CD4-positive, alpha-beta T cell treated with Interleukin-21 for 1 hour (primary cell): Measurements from ENCODE around the gene PPP2R2D.
A peak's percentile ranks its signal among the peaks of the same experiment; 100 is the strongest.
"Not testable (repeated sequence)": the region's sequence is repeated elsewhere in the genome, so short reads cannot be mapped to it uniquely, and the experiment has no call there.

ENCODE experiments used
- DNase-seq: peaks from one replicate; pipeline ENCODE4 v3.0.0-alpha.2; 2020

Gene PPP2R2D

DNA sequence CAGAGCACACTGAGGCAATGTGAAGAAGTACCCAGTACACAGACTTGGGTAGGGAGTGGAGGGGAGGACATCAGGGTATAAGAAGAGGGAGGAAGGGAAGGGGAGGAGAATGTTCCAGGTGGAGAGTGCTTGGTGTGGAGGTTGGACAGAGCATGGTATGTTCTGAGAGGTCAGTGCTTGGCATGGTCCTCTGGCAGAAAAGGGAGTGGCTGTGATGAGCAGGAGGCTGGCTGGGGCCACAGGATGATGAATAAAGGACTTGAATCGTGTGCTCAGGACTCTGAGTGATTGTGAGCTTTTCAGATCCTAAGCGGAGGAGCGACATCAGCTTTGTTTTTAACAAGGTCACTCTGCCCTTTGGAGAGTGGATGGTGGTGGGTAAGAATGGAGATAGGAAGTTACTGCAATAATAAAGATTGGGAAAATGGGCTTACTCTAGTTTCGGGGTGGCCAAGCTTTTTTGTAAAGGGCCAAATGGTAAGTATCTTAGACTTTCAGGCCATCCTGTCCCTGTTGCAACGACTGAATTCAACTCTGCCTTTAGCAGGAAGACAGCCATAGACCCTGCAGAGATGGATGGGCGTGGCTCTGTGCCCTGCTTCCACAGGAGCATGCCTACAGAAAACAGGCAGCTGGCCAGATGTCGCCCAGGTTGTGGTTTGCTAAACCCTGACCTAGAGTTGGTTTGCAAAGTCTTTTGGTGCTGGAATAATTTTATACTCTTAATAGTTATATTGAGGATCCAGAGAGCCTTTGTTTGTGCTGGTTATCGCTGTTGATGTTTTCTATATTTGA is 8.4 kb downstream of the PPP2R2D start:
- DNase-seq: no peak

DNA sequence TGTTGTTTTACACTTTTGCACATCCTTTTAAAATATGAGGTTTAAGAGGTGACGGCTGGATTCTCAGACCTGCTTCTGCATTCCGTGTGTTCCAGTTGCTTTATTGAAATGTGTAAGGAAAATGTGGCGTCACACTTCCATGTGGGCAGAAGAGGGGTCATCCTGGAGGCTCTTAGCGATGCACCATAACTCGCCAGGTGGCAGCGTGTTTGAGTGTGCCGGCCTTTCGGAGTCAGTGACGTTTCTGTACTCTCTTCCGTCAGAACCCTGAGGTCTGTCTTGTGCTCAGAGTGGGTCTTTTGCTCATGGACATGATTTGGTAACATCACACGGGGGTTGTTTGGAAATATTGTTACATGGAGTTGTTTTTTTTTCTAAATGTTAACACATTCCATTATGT is 9.1 kb downstream of the PPP2R2D start:
- no peak for DNase-seq

DNA sequence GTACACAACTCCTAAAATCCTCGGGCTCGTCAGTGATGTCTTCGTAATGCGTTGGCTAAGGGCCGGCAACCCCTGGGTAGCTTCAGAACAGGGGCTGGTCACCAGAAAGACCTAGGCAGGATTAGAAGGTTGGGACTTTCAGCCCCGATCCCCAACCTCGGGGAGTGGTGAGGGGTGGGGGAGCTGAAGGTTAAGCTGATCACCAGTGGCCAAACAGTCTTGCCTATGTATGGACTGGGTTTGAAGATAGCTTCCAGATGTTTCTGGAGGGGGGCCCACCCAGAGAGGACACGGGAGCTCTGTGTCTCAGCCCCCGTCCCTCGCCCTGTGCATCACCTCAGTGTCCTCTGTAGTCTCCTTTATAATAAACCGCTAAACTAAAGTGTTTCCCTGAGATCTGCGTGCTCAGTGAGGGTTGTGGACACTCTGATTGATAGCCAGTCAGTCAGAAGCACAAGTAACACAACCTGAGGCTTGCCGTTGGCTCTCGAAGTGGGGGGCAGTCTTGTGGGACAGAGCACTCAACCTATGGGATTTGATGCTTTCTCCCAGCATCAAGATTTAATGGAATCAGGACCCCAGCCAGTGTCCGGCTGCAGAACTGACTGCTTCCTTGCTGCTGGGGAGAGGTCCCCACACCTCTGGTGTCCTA is 10.0 kb downstream of the PPP2R2D start:
- DNase-seq: no peak

DNA sequence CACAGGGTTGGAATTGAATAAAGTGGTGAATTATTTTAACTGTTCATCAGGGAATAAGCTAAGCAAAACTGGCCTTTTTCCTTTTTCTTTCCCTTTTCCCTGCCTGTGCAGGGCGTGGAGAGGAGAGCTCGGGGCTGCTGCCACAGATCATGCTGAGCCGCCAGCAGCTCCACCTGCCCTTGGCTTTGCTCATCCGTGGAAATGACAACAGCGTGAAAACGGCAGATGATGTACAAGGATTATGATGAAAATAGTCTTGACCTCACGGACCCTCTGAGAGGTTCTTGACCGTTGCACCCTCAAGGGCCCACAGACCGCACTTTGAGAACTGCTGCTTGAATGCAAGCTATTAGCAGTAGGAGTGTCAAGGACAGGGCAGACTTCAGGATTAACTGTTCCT is 10.6 kb downstream of the PPP2R2D start:
- DNase-seq: no peak

DNA sequence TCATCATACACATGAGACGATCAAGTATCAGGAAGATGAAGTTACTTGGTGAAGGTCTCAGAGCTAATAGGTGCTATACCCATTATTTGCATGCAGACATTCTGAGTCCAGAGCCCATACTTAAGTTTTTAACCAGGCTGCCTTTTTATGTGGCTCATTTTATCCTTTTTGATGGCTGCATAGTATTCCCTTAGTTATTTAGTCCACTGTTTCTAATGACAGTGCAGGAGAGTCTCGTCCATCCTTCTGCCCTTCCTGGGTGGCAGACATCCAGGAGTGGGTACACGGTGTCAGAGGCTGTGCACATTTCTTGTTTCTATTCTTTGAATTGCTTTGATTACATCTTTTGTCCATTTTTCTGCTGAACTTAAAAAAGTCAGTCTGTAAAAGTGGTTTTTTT is 11.8 kb downstream of the PPP2R2D start:
- no peak for DNase-seq

DNA sequence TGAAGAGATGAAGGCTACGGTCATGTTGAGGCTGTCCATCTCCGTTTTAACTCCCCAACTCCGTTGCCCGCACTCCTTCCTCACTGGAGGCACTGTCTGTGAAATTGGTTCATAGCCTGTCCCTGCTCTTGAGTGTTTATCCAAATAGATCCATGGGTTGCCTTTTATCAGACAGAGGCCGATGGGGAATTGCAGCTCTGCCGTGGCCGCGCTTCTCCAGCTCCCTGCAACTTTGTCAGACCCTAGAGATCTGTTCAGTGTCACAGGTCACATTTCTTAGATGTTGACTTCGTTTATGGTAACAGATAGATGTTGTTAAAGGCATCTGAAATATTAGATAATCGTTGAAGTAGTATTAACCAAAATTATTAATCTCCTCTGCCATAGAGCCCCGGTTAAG is 14.7 kb downstream of the PPP2R2D start:
- DNase-seq: no peak

DNA sequence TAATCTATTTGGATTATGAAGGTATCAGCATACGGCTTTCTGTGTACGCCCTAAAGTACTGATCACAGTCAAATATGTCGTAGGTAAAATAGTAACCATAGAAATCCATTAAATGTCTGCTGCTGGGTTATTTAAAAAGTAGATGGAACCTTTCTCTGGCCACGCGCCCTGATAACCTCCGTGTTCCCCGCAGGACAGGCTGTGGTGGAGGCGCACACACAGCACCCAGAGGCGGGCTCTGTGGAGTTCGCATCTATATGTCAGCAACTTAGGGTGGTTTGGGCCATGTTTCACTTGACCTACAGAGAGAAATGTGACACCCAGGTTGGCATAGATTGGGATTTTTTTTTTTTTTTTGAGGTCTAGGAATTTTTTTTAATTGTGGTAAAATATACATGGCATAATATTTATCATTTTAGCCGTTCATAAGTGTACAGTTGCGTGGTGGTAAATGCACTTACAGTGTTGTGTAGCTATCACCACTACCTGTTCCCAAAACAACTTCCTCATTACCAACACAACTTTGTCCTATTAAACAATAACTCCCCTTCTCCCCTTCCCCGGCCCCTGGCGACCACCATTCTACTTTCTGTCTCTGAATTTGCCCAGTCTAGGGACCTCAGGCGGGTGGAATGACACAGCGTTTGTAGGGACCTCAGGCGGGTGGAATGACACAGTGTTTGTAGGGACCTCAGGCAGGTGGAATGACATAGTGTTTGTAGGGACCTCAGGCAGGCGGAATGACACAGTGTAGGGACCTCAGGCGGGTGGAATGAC is 15.4 kb downstream of the PPP2R2D start:
- no peak for DNase-seq

DNA sequence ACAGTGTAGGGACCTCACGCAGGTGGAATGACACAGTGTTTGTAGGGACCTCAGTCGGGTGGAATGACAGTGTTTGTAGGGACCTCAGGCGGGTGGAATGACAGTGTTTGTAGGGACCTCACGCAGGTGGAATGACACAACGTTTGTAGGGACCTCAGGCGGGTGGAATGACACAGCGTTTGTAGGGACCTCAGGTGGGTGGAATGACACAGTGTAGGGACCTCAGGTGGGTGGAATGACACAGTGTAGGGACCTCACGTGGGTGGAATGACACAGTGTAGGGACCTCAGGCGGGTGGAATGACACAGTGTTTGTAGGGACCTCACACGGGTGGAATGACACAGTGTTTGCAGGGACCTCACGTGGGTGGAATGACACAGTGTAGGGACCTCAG is 16.0 kb downstream of the PPP2R2D start:
- not testable (repeated sequence) for DNase-seq

DNA sequence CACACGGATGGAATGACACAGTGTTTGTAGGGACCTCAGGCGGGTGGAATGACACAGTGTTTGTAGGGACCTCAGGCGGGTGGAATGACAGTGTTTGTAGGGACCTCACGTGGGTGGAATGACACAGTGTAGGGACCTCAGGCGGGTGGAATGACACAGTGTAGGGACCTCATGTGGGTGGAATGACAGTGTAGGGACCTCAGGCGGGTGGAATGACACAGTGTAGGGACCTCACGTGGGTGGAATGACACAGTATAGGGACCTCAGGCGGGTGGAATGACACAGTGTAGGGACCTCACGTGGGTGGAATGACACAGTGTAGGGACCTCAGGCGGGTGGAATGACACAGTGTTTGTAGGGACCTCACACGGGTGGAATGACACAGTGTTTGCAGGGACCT is 16.7 kb downstream of the PPP2R2D start:
- not testable (repeated sequence) for DNase-seq

DNA sequence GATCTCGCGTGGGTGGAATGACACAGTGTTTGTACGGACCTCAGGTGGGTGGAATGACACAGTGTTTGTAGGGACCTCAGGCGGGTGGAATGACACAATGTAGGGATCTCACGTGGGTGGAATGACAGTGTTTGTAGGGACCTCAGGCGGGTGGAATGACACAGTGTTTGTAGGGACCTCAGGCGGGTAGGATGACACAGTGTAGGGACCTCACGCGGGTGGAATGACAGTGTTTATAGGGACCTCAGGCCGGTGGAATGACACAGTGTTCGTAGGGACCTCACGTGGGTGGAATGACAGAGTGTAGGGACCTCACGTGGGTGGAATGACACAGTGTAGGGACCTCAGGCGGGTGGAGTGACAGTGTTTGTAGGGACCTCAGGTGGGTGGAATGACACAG is 18.7 kb downstream of the PPP2R2D start:
- DNase-seq: not testable (repeated sequence)

DNA sequence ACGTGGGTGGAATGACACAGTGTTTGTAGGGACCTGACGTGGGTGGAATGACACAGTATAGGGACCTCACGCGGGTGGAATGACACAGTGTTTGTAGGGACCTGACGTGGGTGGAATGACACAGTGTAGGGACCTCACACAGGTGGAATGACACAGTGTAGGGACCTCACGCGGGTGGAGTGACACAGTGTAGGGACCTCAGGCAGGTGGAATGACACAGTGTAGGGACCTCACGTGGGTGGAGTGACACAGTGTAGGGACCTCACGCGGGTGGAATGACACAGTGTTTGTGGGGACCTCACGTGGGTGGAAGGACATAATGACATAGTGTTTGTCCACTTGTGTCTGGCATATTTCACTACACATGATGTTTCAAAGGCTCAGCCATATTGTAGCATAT is 19.3 kb downstream of the PPP2R2D start:
- no peak for DNase-seq

DNA sequence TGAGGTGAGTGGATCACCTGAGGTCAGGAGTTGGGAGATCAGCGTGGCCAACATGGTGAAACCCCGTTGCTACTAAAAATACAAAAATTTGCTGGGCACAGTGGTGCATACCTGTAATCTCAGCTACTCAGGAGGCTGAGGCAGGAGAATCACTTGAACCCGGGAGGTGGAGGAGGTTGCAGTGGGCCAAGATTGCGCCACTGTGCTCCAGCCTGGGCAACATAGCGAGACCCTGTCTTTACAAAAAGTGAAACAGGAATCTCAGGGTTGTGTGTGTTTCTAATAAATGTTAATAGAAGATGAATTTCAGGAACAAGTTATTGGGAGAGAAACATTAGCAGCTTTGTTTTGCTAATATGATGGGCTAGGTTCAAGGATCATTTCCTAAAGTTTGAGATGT is 19.9 kb downstream of the PPP2R2D start:
- DNase-seq: no peak

DNA sequence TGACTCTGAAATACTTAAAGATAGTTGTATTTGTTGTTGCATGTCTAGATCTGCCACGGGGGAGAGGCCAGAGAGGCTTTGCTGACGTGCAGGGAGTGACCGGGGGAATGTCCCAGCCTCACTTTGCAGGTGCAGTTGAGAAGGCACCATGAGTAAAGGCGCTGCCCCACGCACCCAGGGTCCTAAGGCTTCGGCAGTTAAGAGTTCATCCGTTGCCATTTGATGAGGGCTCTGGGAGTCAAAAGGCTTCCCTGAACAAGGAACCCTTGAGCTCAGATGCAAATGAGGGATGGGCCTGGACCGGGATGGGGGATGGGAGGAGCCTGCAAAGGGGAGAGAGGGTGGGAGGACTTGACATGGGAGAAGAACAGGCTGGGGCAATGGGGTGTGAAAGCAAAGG is 20.4 kb downstream of the PPP2R2D start:
- no peak for DNase-seq

DNA sequence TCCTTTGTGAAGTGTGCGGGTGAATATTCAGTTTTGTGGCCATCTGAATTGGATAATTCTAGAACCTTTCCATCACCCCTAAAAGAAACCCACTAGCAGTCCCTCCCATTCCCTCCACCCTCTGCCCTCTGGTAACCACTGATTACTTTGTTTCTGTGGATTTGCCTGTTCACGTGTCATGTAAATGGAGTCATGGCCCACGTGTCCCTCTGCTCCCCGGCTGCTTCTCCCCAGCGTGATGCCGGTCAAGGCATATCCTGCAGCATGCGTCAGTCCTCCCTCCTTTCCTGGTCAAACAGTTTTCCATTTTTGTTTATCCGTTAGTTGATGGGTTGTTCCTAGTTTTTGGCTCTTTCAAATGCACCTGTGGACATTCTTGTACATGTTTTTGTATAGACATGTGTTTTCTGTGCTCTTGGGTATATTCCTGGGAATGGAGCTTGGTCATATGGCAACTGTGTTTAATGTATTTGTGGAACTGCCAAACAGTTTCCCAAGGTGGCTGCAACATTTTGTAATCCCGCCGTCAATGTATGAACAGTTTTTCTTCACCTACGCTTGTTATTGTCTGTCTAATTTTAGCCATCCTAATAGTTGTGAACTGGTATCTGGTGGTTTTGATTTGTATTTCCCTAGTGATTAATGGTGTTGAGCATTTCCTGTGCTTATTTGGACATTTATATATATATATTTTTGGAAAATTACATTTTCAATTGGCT is 22.4 kb downstream of the PPP2R2D start:
- DNase-seq: no peak

DNA sequence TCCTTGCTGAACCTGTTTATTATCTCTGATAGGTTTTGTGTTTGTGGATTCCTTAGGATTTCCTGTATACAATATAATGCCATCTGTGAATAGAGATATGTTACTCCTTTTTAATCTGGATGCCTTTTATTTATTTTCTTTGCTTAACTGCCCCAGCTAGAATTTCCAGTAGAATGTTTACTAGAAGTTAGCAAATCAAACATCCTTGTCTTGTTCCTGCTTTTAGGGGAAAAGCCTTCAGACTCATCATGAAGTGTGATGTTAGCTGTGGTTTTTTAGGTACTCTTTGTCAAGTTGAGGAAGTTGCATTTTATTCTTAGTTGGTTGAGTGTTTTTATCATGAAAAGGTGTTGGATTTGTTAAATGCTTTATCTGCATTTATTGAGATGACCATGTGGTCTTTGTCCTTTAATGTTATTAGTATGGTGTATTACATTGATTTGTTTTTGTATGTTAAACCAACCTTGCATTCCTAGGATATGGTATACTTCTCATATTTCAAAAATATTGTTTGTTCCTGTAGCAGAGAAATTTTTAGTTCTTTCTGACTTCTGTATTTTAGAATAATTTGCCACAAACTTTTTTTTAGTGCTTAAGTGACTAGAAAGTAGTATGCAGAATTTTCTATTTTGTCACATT is 24.3 kb downstream of the PPP2R2D start:
- DNase-seq: no peak

DNA sequence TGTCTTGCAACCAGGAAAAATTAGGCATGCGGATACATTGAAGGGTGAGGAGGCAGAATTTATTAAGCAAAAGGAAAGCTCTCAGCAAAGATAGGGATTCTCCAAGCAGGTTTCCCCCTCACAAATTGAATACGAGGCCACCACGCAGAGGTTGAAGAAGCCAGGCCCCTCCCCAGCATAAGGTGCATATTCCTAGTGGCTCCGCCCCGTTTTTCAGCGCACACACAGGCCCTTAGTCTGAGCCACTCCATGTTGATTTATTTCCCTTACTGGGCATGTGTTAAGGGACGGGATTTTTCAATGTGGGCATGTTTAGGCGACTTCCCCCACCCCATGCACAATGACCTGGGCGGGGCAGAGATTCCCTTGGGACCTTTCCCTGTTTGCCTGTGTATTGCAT is 24.9 kb downstream of the PPP2R2D start:
- no peak for DNase-seq

DNA sequence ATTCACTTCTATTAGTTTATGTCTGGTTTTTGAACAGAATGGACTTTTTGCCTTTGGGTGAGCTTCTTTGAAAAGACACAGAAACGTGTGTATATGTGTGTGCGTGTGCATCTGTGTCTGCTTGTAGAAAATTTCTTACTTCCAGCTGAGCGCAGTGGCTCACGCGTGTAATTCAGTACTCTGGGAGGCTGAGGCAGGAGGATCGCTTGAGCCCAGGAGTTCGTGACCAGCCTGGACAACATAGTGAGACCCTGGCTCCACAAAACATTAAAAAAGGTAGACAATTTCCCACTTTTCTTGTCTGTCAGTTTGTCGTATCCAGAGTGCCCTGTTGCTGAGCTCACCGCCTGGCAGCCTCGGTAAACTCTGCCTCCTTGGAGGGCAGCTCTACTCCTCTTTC is 25.4 kb downstream of the PPP2R2D start:
- no peak for DNase-seq

DNA sequence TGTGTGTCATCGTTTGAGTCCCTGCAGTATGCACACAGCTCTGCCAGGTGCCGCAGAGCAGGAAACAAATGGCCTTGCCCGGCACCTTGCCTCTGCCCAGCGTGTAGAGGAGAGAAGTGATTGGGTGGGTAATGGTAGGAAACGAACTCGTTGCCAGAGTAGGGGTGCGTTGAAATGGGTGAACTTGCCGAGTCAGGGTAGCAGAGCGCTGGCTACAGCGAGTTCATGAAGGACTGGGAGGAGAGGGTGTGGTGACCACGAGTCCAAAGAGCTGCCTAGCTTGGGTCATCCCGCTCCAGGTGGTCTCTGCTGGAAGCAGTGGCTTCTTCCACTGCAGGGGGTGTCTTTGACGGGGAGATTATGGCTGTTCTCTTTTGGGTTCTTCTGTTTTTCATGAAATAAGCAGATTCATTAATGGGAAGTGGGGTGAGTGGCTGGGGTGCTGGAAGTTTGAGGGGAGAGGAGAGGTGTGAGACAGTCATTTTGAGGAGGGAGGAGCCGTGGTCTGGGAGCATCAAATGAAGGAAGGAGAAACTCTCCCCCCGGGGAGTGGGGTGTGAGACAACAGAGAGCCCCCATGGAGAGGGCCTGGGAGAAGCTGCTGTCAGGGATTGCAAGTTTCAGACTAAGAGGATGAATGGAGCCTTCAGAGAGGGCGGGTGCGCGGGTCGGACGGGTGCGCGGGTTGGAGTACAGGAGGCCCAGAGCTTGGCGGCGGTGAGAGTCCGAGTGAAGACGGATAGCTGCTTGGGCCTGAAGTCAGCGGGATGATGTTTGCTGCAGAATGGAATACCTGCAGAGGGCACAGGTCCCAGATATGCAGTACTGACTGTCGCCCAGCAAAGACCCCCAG is 26.2 kb downstream of the PPP2R2D start:
- no peak for DNase-seq

DNA sequence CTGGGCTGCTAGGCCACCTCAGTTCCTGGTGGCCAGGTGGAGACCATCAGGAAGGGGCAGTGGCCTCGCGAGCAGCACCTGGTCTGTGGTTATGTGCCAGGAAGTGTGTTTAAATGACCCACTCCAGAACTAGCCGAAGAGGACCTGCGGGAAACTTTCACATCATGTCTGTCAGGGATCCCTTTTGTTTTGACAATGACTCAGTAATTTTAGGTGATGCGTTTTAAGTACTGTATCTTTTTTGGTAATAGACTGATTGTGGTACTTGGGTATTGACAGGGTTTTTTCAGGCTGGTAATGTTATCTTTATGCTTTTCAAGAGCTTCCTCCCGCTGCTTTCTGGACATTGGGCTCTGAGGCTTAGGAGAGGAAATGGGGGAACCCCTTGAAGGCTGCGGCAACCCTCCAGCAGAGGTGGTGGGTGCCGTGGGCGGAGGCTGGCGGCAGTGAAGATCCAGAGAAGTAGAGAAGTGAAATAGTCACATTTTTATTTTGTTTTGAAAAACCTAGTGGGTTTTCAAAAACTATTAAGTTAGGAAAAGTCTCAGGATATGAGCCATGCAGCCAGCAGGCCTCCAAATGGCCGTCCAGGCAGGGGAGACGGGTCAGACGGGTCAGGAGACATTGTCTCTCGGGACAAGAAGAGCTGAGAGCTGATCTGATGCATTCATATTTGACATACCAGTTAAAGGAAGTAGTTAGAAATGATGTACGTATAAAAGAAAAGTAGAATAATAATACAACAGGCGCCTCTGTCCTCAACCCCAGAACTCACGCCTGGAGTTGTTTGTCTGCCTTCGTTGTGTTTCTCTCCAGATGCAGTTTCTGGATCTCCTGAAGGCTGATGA is 27.7 kb downstream of the PPP2R2D start:
- peak; percentile 45 for DNase-seq

DNA sequence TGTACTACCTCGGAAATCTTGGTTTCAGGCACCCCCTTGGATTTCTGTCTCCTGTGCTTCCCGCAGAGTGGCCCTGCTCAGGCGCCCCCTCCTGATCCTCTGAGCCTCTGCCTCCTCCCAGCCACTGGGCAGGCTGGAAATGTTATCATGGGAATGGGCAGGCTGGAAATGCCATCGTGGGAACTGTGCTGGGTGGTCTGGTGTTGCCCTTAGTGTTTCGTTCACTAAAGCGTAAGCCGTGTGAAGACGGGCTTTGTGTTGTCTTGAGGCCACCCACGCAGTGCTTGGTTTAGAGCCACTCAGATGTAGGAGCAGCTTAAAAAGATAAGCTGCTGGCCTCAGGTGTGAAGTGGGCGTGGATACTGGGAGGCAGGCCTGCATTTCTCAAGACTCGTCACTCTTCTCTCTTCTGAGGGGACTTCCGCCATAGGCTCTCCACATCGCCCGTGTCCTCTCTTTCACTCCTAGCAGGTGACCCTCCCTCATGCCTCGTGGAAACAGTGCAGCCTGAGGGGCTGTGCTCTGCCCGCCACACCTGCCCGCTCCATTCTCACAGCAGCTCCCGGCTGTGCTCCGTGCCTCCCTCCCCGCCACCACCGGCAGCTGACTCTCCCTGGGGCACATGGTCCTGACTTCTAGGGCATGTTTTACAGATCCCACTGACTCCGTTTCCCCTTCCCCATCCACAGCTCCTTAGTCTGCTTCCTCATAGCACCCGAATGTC is 28.5 kb downstream of the PPP2R2D start:
- no peak for DNase-seq
